Right lung (tissue), 5 donors: ENCODE measurements around the gene CD96. TPM values are rescaled to one million over a fixed set of nuclear protein-coding genes. Genes with fewer than 3 reads are reported as not detected.
"Not testable (repeated sequence)": the region's sequence is repeated elsewhere in the genome, so short reads cannot be mapped to it uniquely, and the experiment has no call there.

Experiments used
- DNase-seq, 2 donors: peaks; one replicate each; pipeline ENCODE4 v3.0.0-alpha.2; 2013
- polyA plus RNA-seq, 5 donors: library from polyadenylated mRNA; unstranded; fragments of 120-200 nt; gene quantifications; one replicate each; pipeline versions ENCODE4 v1.2.1 to v1.2.3, GENCODE V29; 2013; ENCODE audit warnings: inconsistent platforms in 1 of 5, low replicate concordance in 1 of 5; ENCODE audit not compliant: insufficient read length in 5 of 5, insufficient read depth in 1 of 5

Gene CD96
- polyA plus RNA-seq, 5 donors: 0.76 to 1.6 (median 1.3) TPM

- DNase-seq: no peak
Observed at GRCh38 chr3:111548756-111549155, 6.8 kb downstream of the CD96 start.

- not testable (repeated sequence) for DNase-seq
Observed at GRCh38 chr3:111561902-111562301, 19.9 kb downstream of the CD96 start.

- DNase-seq: no peak
Observed at GRCh38 chr3:111566844-111567243, 24.8 kb downstream of the CD96 start.

GRCh38 chr3:111568355-111568754 lies 26.4 kb downstream of the CD96 start:
- no peak for DNase-seq

GRCh38 chr3:111568911-111569310 lies 26.9 kb downstream of the CD96 start:
- DNase-seq: no peak

GRCh38 chr3:111570404-111571030 lies 28.5 kb downstream of the CD96 start:
- DNase-seq: no peak

GRCh38 chr3:111571282-111571681 lies 29.3 kb downstream of the CD96 start:
- DNase-seq: no peak

GRCh38 chr3:111571907-111572460 lies 30.0 kb downstream of the CD96 start:
- DNase-seq: no peak

- no peak for DNase-seq
Observed at GRCh38 chr3:111577113-111577512, 35.1 kb downstream of the CD96 start.

- no peak for DNase-seq
Observed at GRCh38 chr3:111577798-111578685, 36.0 kb downstream of the CD96 start.

GRCh38 chr3:111578867-111579266 lies 36.9 kb downstream of the CD96 start:
- DNase-seq: no peak

GRCh38 chr3:111579495-111579894 lies 37.5 kb downstream of the CD96 start:
- DNase-seq: no peak

GRCh38 chr3:111581403-111582119 lies 39.6 kb downstream of the CD96 start:
- DNase-seq: no peak

GRCh38 chr3:111582120-111582474 lies 40.1 kb downstream of the CD96 start:
- DNase-seq: peak; percentile 10 to 17

- no peak for DNase-seq
Observed at GRCh38 chr3:111584744-111585143, 42.7 kb downstream of the CD96 start.

- DNase-seq: peak; percentile 32 to 41
Observed at GRCh38 chr3:111585217-111585616, 43.2 kb downstream of the CD96 start.

GRCh38 chr3:111588527-111588926 lies 46.5 kb downstream of the CD96 start:
- no peak for DNase-seq

GRCh38 chr3:111589303-111590142 lies 47.5 kb downstream of the CD96 start:
- DNase-seq: no peak

GRCh38 chr3:111590143-111590491 lies 48.1 kb downstream of the CD96 start:
- no peak for DNase-seq

- no peak for DNase-seq
Observed at GRCh38 chr3:111591555-111591954, 49.6 kb downstream of the CD96 start.

- DNase-seq: no peak
Observed at GRCh38 chr3:111592143-111592542, 50.1 kb downstream of the CD96 start.

- no peak for DNase-seq
Observed at GRCh38 chr3:111592936-111593335, 50.9 kb downstream of the CD96 start.
